GM23338 (cell line): ENCODE measurements around the gene CD4. TPM values are rescaled to one million over a fixed set of nuclear protein-coding genes. Genes with fewer than 3 reads are reported as not detected.

Experiments used
- ATAC-seq: fragments of 200-7000 bp; cut with Tn5 transposase; 3 replicates; pipeline ENCODE4 v1.9.1; 2020
- DNase-seq: peaks from one replicate; pipeline ENCODE4 v3.0.0-alpha.2; 2015; ENCODE audit warnings: low spot score
- H2AFZ ChIP-seq: fragments of 200-600 bp; sonication (generic); 2 replicates; pipeline ENCODE4 v1.8.0; 2016; ENCODE audit warnings: antibody characterized with exemption, mild to moderate bottlenecking, moderate library complexity
- H3F3A ChIP-seq: fragments of 200-600 bp; sonication (generic); replicated peaks from 2 replicates; pipeline ENCODE4 v1.8.0; 2017; ENCODE audit warnings: antibody characterized with exemption, mixed run types, low read depth
- H3K27ac ChIP-seq: fragments of 200-600 bp; sonication (generic); 2 replicates; pipeline ENCODE4 v1.6.1; 2016; ENCODE audit warnings: low read depth
- H3K27me3 ChIP-seq: fragments of 200-600 bp; sonication (generic); 2 replicates; pipeline ENCODE4 v1.8.0; 2016; ENCODE audit warnings: mild to moderate bottlenecking, mixed run types, moderate library complexity; ENCODE audit not compliant: insufficient read depth
- H3K36me3 ChIP-seq: fragments of 200-600 bp; sonication (generic); 2 replicates; pipeline ENCODE4 v1.8.0; 2016; ENCODE audit warnings: mild to moderate bottlenecking; ENCODE audit not compliant: insufficient read depth
- H3K4me1 ChIP-seq: fragments of 200-600 bp; sonication (generic); 2 replicates; pipeline ENCODE4 v1.8.0; 2016; ENCODE audit warnings: mild to moderate bottlenecking, moderate library complexity; ENCODE audit not compliant: insufficient read depth
- H3K4me2 ChIP-seq: fragments of 200-600 bp; sonication (generic); 2 replicates; pipeline ENCODE4 v1.7.1; 2017; ENCODE audit warnings: mixed run types
- H3K4me3 ChIP-seq: fragments of 200-600 bp; sonication (generic); 2 replicates; pipeline ENCODE4 v1.6.1; 2016; ENCODE audit warnings: mixed run types
- H3K79me2 ChIP-seq: fragments of 200-600 bp; sonication (generic); replicated peaks from 2 replicates; pipeline ENCODE4 v1.8.0; 2017; ENCODE audit warnings: mild to moderate bottlenecking; ENCODE audit not compliant: insufficient read depth
- H3K9me2 ChIP-seq: fragments of 200-600 bp; sonication (generic); 2 replicates; pipeline ENCODE4 v1.8.0; 2017; ENCODE audit not compliant: insufficient read depth
- H4K20me1 ChIP-seq: fragments of 200-600 bp; sonication (generic); replicated peaks from 2 replicates; pipeline ENCODE4 v1.8.0; 2017; ENCODE audit warnings: mild to moderate bottlenecking; ENCODE audit not compliant: insufficient read depth
- H3K27ac Mint-ChIP-seq: 2 replicates; pipeline ENCODE4 v1.8.0; 2020; ENCODE audit warnings: inconsistent platforms, mild to moderate bottlenecking, moderate library complexity, mixed read lengths
- H3K27me3 Mint-ChIP-seq: 3 replicates; pipeline ENCODE4 v1.8.0; 2022; ENCODE audit warnings: low read depth, mild to moderate bottlenecking, moderate library complexity, mixed read lengths, inconsistent platforms; ENCODE audit not compliant: insufficient read depth, poor library complexity
- H3K36me3 Mint-ChIP-seq: 3 replicates; pipeline ENCODE4 v1.8.0; 2021; ENCODE audit warnings: low read depth, mild to moderate bottlenecking, inconsistent platforms, moderate library complexity, mixed read lengths
- H3K4me1 Mint-ChIP-seq: 3 replicates; pipeline ENCODE4 v1.8.0; 2020; ENCODE audit warnings: mild to moderate bottlenecking, inconsistent platforms, mixed read lengths
- H3K4me3 Mint-ChIP-seq: 3 replicates; pipeline ENCODE4 v1.8.0; 2021; ENCODE audit warnings: moderate library complexity, mild to moderate bottlenecking, inconsistent platforms, mixed read lengths
- H3K9me3 Mint-ChIP-seq: 3 replicates; pipeline ENCODE4 v1.8.0; 2020; ENCODE audit warnings: moderate library complexity, mild to moderate bottlenecking, inconsistent platforms, mixed read lengths
- CREB1 ChIP-seq: fragments of 250-450 bp; sonication (Bioruptor Pico); IDR thresholded peaks from 2 replicates; pipeline ENCODE4 v1.5.0; 2020; ENCODE audit warnings: low read depth, mild to moderate bottlenecking, moderate library complexity
- EZH2 ChIP-seq: fragments of 200-600 bp; sonication (generic); IDR thresholded peaks from one replicate; pipeline ENCODE4 v1.8.0; 2017; ENCODE audit warnings: antibody characterized with exemption, mild to moderate bottlenecking, low read depth; ENCODE audit not compliant: unreplicated experiment
- EZH2phosphoT487 ChIP-seq: fragments of 200-600 bp; sonication (generic); IDR thresholded peaks from one replicate; pipeline ENCODE4 v1.8.1; 2018; ENCODE audit warnings: antibody characterized with exemption; ENCODE audit not compliant: unreplicated experiment
- JUNB ChIP-seq: IDR thresholded peaks from one replicate; pipeline ENCODE4 v1.6.1; 2016; ENCODE audit warnings: antibody characterized with exemption; ENCODE audit not compliant: unreplicated experiment
- NANOG ChIP-seq: IDR thresholded peaks from 2 replicates; pipeline ENCODE4 v1.6.1; 2016; ENCODE audit warnings: antibody characterized with exemption, borderline replicate concordance
- POLR2AphosphoS5 ChIP-seq: IDR thresholded peaks from 2 replicates; pipeline ENCODE4 v1.6.1; 2016; ENCODE audit warnings: antibody characterized with exemption, low read depth
- STAT1 ChIP-seq: IDR thresholded peaks from one replicate; pipeline ENCODE4 v1.6.1; 2016; ENCODE audit warnings: antibody characterized with exemption; ENCODE audit not compliant: unreplicated experiment
- ZNF114 ChIP-seq: fragments of 250-450 bp; sonication (Bioruptor Pico); IDR thresholded peaks from 2 replicates; pipeline ENCODE4 v1.5.0; 2020; ENCODE audit warnings: mild to moderate bottlenecking, moderate library complexity
- ZNF331 ChIP-seq: fragments of 250-450 bp; sonication (Bioruptor Pico); IDR thresholded peaks from 2 replicates; pipeline ENCODE4 v1.5.0; 2020; ENCODE audit warnings: low read depth, mild to moderate bottlenecking, moderate library complexity
- polyA plus RNA-seq: library from polyadenylated mRNA; unstranded; fragments of >200 nt; fragmentation: Nextera tagmentation; extraction: Ambion mirVana; gene quantifications from 2 replicates; pipeline ENCODE4 v1.2.1, GENCODE V29; 2016
- total RNA-seq: library from RNA; depleted of rRNA; stranded (reverse); fragments of >200 nt; shearing (Covaris generic); gene quantifications from 2 replicates; pipeline ENCODE4 v1.2.3, GENCODE V29; 2014
- TF ChIP-seq, protein P1 (sequence below): fragments of 250-450 bp; sonication (Bioruptor Pico); IDR thresholded peaks from 2 replicates; pipeline ENCODE4 v1.5.0; 2020; ENCODE audit warnings: mild to moderate bottlenecking, moderate library complexity
- TF ChIP-seq, protein P2 (sequence below): IDR thresholded peaks from 2 replicates; pipeline ENCODE4 v1.6.1; 2016; ENCODE audit warnings: antibody characterized with exemption
- TF ChIP-seq, protein P3 (sequence below), 2 experiments: fragments of 200-600 bp in 1 of 2; sonication (generic) in 1 of 2; conservative IDR thresholded peaks; 2 replicates each; pipeline versions ENCODE4 v1.5.1 to v1.6.1; 2016 to 2017; ENCODE audit warnings: antibody characterized with exemption in 2 of 2, low read depth in 2 of 2, mild to moderate bottlenecking in 2 of 2, moderate library complexity in 1 of 2
- TF ChIP-seq, protein P4 (sequence below): IDR thresholded peaks from one replicate; pipeline ENCODE4 v1.6.1; 2018; ENCODE audit warnings: antibody characterized with exemption; ENCODE audit not compliant: unreplicated experiment

The CD4 gene
- total and polyA plus RNA-seq, 2 experiments from 2014 or later: 1.5 to 2.0 TPM

DNA sequence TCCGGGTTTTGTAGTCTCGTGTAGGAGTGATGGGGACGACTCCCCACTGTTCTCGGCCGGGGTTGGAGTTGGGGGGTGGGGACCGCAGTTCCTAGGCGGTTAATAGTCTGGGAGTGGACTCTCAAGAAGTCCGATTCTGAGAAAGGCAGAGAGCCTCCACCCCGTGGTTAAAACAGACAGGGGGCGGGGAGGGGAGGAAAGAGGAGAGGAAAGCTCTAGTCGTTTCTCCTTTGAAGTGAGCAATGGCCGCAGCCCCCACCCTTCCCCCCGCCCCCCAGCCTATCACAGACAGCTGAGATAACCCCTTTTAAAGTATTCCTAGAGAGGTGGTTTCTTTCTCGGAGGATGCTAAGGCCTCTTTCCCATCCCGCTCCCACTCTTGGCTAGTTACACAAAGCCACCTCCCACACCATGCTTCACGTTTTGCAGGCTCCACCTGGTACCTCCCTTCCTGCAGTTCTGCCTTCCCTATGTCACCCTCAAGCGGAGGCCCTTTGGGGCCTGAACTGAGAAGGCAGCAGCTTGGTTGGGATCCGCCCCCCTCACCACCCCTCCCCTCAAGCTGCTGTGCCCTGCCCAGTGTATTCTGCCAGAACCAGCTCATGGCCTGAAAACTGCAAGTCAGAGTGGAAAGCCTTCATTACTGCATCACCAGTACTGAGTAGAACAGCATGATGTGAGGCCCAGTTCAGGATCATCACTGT is 63.5 kb downstream of the CD4 start:
- peaks cover 41% of the 10 kb centered on the region for H3K79me2 ChIP-seq
- Mint-ChIP-seq H3K27ac (peak overlapping the region; percentile 99), H3K36me3 (peaks cover 51% of the 10 kb centered on the region), H3K4me1 (peaks cover 15% of the 10 kb centered on the region), H3K9me3 (no peaks in the 10 kb centered on the region), H3K27me3 (peaks cover 25% of the 10 kb centered on the region), H3K4me3 (peak overlapping the region; percentile 95)
- peaks cover 4% of the 10 kb centered on the region; the same call in 1 of the 2 replicates for H4K20me1 ChIP-seq
- H3F3A ChIP-seq: peaks cover 11% of the 10 kb centered on the region; the same call in 1 of the 2 replicates
- peaks cover 31% of the 10 kb centered on the region for H3K36me3 ChIP-seq
- TF ChIP-seq JUNB (no peak), ZNF331 (CRISPR knock-in tag) (no peak), NANOG (no peak), POLR2AphosphoS5 (no peak), STAT1 (no peak), ZNF114 (CRISPR knock-in tag) (no peak), EZH2phosphoT487 (no peak), CREB1 (no peak), EZH2 (no peak)
- TF ChIP-seq, protein P1, sequence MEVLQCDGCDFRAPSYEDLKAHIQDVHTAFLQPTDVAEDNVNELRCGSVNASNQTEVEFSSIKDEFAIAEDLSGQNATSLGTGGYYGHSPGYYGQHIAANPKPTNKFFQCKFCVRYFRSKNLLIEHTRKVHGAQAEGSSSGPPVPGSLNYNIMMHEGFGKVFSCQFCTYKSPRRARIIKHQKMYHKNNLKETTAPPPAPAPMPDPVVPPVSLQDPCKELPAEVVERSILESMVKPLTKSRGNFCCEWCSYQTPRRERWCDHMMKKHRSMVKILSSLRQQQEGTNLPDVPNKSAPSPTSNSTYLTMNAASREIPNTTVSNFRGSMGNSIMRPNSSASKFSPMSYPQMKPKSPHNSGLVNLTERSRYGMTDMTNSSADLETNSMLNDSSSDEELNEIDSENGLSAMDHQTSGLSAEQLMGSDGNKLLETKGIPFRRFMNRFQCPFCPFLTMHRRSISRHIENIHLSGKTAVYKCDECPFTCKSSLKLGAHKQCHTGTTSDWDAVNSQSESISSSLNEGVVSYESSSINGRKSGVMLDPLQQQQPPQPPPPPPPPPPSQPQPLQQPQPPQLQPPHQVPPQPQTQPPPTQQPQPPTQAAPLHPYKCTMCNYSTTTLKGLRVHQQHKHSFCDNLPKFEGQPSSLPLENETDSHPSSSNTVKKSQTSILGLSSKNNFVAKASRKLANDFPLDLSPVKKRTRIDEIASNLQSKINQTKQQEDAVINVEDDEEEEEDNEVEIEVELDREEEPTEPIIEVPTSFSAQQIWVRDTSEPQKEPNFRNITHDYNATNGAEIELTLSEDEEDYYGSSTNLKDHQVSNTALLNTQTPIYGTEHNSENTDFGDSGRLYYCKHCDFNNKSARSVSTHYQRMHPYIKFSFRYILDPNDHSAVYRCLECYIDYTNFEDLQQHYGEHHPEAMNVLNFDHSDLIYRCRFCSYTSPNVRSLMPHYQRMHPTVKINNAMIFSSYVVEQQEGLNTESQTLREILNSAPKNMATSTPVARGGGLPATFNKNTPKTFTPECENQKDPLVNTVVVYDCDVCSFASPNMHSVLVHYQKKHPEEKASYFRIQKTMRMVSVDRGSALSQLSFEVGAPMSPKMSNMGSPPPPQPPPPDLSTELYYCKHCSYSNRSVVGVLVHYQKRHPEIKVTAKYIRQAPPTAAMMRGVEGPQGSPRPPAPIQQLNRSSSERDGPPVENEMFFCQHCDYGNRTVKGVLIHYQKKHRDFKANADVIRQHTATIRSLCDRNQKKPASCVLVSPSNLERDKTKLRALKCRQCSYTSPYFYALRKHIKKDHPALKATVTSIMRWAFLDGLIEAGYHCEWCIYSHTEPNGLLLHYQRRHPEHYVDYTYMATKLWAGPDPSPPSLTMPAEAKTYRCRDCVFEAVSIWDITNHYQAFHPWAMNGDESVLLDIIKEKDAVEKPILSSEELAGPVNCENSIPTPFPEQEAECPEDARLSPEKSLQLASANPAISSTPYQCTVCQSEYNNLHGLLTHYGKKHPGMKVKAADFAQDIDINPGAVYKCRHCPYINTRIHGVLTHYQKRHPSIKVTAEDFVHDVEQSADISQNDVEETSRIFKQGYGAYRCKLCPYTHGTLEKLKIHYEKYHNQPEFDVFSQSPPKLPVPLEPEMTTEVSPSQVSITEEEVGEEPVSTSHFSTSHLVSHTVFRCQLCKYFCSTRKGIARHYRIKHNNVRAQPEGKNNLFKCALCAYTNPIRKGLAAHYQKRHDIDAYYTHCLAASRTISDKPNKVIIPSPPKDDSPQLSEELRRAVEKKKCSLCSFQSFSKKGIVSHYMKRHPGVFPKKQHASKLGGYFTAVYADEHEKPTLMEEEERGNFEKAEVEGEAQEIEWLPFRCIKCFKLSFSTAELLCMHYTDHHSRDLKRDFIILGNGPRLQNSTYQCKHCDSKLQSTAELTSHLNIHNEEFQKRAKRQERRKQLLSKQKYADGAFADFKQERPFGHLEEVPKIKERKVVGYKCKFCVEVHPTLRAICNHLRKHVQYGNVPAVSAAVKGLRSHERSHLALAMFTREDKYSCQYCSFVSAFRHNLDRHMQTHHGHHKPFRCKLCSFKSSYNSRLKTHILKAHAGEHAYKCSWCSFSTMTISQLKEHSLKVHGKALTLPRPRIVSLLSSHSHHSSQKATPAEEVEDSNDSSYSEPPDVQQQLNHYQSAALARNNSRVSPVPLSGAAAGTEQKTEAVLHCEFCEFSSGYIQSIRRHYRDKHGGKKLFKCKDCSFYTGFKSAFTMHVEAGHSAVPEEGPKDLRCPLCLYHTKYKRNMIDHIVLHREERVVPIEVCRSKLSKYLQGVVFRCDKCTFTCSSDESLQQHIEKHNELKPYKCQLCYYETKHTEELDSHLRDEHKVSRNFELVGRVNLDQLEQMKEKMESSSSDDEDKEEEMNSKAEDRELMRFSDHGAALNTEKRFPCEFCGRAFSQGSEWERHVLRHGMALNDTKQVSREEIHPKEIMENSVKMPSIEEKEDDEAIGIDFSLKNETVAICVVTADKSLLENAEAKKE (CRISPR knock-in tag): no peak
- TF ChIP-seq, protein P2, sequence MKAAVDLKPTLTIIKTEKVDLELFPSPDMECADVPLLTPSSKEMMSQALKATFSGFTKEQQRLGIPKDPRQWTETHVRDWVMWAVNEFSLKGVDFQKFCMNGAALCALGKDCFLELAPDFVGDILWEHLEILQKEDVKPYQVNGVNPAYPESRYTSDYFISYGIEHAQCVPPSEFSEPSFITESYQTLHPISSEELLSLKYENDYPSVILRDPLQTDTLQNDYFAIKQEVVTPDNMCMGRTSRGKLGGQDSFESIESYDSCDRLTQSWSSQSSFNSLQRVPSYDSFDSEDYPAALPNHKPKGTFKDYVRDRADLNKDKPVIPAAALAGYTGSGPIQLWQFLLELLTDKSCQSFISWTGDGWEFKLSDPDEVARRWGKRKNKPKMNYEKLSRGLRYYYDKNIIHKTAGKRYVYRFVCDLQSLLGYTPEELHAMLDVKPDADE: no peak
- TF ChIP-seq, protein P3, sequence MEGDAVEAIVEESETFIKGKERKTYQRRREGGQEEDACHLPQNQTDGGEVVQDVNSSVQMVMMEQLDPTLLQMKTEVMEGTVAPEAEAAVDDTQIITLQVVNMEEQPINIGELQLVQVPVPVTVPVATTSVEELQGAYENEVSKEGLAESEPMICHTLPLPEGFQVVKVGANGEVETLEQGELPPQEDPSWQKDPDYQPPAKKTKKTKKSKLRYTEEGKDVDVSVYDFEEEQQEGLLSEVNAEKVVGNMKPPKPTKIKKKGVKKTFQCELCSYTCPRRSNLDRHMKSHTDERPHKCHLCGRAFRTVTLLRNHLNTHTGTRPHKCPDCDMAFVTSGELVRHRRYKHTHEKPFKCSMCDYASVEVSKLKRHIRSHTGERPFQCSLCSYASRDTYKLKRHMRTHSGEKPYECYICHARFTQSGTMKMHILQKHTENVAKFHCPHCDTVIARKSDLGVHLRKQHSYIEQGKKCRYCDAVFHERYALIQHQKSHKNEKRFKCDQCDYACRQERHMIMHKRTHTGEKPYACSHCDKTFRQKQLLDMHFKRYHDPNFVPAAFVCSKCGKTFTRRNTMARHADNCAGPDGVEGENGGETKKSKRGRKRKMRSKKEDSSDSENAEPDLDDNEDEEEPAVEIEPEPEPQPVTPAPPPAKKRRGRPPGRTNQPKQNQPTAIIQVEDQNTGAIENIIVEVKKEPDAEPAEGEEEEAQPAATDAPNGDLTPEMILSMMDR (conservative IDR thresholded peaks at IDR 0.05; ENCODE audit: low read depth in 2 of 2): no peak
- TF ChIP-seq, protein P4, sequence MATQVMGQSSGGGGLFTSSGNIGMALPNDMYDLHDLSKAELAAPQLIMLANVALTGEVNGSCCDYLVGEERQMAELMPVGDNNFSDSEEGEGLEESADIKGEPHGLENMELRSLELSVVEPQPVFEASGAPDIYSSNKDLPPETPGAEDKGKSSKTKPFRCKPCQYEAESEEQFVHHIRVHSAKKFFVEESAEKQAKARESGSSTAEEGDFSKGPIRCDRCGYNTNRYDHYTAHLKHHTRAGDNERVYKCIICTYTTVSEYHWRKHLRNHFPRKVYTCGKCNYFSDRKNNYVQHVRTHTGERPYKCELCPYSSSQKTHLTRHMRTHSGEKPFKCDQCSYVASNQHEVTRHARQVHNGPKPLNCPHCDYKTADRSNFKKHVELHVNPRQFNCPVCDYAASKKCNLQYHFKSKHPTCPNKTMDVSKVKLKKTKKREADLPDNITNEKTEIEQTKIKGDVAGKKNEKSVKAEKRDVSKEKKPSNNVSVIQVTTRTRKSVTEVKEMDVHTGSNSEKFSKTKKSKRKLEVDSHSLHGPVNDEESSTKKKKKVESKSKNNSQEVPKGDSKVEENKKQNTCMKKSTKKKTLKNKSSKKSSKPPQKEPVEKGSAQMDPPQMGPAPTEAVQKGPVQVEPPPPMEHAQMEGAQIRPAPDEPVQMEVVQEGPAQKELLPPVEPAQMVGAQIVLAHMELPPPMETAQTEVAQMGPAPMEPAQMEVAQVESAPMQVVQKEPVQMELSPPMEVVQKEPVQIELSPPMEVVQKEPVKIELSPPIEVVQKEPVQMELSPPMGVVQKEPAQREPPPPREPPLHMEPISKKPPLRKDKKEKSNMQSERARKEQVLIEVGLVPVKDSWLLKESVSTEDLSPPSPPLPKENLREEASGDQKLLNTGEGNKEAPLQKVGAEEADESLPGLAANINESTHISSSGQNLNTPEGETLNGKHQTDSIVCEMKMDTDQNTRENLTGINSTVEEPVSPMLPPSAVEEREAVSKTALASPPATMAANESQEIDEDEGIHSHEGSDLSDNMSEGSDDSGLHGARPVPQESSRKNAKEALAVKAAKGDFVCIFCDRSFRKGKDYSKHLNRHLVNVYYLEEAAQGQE: no peak
- H3K4me2 ChIP-seq: peak overlapping the region; percentile 83
- no peak overlapping the region for H3K27ac ChIP-seq
- H3K4me1 ChIP-seq: peaks cover 19% of the 10 kb centered on the region
- no peaks in the 10 kb centered on the region for H3K9me2 ChIP-seq
- peak overlapping the region; percentile 80 for H3K4me3 ChIP-seq
- DNase-seq (peak; percentile 69), ATAC-seq (peak; percentile 5)
- H3K27me3 ChIP-seq: no peaks in the 10 kb centered on the region
- no peak overlapping the region for H2AFZ ChIP-seq
